GM10266 (cell line): ENCODE results near the gene COL12A1.
"Not testable (repeated sequence)": the region's sequence is repeated elsewhere in the genome, so short reads cannot be mapped to it uniquely, and the experiment has no call there.

Experiments
- DNase-seq: peaks from one replicate; pipeline ENCODE4 v3.0.0; 2012; ENCODE audit errors: extremely low spot score
- CTCF ChIP-seq: IDR thresholded peaks from 2 replicates; pipeline ENCODE4 v1.5.1; 2012; ENCODE audit warnings: mild to moderate bottlenecking, low read depth; ENCODE audit not compliant: control insufficient read depth, insufficient read depth; ENCODE audit errors: missing control alignments

The COL12A1 gene

GRCh38 chr6:75199889-75200288 is 6.0 kb downstream of the COL12A1 start:
- no peak for TF ChIP-seq CTCF
- DNase-seq = no peak

DNA sequence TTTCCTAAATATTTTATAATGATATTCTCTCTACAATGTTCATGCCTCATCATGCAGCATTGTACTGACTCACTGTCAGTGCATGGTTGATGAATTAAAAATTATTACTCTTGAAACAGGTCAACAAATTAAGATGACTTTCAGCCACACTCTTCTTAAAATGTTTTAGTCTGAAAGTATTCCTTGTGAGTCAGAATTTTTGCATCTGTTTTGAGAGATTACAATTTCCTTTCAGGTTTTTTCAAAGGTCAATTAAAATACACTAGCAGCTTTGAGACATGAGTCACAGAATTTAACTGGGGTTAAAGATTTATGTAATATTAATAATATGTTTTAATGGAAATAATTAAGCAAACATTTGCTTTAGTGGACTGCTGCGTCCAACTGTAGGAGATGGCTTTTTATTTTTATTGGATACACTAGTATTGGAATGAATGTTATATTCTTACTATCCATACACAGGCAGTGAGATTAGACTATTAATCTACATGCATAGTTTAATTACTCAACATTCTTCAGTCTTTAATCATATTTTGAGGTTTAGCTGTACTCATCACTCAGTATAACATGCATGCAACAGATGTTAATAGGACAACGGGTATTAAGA is 9.7 kb downstream of the COL12A1 start:
- DNase-seq = no peak
- TF ChIP-seq CTCF = no peak

GRCh38 chr6:75188221-75188925 is 17.5 kb downstream of the COL12A1 start:
- no peak for DNase-seq
- TF ChIP-seq CTCF = no peak

DNA sequence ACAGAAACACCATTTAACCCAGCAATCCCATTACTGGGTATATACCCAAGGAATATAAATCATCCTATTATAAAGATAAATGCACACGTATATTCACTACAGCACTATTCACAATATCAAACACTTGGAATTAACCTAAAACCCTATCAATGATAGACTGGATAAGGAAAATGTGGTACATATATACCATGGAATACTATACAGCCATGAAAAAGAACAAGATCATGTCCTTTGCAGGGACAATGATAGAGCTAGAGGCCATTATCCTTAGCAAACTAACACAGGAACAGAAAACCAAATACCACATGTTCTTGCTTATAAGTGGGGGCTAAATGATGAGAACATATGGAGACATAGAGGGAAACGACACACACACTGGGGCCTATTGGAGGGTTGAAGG is 19.3 kb downstream of the COL12A1 start:
- DNase-seq = not testable (repeated sequence)

DNA sequence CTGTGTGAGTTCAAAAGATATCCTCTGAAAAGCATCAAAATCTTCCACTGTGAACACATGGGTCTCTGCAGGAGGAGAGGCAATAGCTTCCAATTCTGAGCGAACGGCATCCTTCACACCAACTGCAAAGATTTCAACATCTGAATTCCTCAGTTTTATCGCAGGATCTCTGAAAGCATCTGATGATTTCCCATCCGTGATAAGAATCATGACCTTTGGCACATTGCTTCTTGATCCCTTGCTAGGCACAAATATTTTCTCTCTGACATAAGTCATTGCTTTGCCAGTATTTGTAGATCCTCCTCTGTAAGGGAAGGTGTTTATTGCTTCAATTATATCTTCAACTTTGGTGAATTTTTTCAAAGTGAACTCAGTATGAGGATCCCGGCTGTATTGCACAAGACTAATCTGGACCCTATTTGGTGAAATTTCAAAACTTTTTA is 22.7 kb downstream of the COL12A1 start:
- TF ChIP-seq CTCF = no peak
- no peak for DNase-seq

GRCh38 chr6:75180864-75181263 is 25.0 kb downstream of the COL12A1 start:
- TF ChIP-seq CTCF = no peak
- no peak for DNase-seq

DNA sequence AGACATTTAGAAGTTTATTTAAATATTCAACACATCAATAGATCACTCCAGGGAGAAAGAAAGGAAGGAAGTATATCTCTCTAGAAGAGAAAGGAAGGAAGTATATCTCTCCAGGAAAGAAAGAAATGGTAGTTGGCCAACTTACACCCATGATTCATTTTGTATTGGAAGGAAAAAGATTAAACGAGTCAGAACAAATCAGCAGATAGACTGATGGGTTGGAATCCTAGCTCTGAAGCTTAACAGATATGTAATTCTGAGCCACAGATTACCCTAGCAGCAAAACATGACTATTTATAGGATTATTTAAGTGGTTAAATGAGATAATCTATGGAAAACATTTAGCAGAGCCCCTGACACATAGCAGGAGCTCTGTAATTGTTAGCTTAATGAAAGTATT is 27.1 kb downstream of the COL12A1 start:
- DNase-seq = no peak
- TF ChIP-seq CTCF = no peak
